B cell (primary cell): ENCODE measurements around the gene PCSK9. TPM values are rescaled to one million over a fixed set of nuclear protein-coding genes. Genes with fewer than 3 reads are reported as not detected.

Experiments used
- ATAC-seq: fragments of 200-7000 bp; cut with Tn5 transposase; one replicate; pipeline ENCODE4 v1.10.0; 2021; ENCODE audit warnings: low read depth, mild to moderate bottlenecking, moderate number of reproducible peaks, moderate library complexity
- CTCF ChIA-PET: fragments of 350-600 bp; sonication (Branson Sonifier 250); formaldehyde crosslinking; loops from one replicate; lab custom pipeline; 2021; ENCODE audit warnings: antibody characterized with exemption, inconsistent platforms; lab: Charles Lee
- POLR2A ChIA-PET: fragments of 350-600 bp; sonication (Branson Sonifier 250); formaldehyde crosslinking; loops from one replicate; lab custom pipeline; 2021; ENCODE audit warnings: antibody characterized with exemption; lab: Charles Lee
- DNase-seq: peaks from one replicate; pipeline ENCODE4 v3.0.0; 2013
- H2AFZ ChIP-seq: 2 replicates; pipeline ENCODE4 v1.6.1; 2012; ENCODE audit warnings: mild to moderate bottlenecking, low read depth, low read length; ENCODE audit not compliant: insufficient read depth, poor library complexity, severe bottlenecking
- H3K27ac ChIP-seq, 2 donors: 1 replicate in 1 of 2; 2 replicates in 1 of 2; pipeline ENCODE4 v1.5.1; 2012 to 2013; ENCODE audit warnings: low read length in 2 of 2, mild to moderate bottlenecking in 2 of 2, moderate library complexity in 1 of 2
- H3K27me3 ChIP-seq, 4 experiments: fragments of 200-600 bp in 1 of 4; sonication (generic) in 1 of 4; replicated peaks in 1 of 4; 1 replicate in 2 of 4; 2 replicates in 2 of 4; pipeline versions ENCODE4 v1.6.1 to v1.7.0; 2013 to 2016; ENCODE audit warnings: low read length in 3 of 4, mild to moderate bottlenecking in 2 of 4, mixed read lengths in 1 of 4, moderate library complexity in 1 of 4; ENCODE audit not compliant: insufficient read depth in 4 of 4, control insufficient read depth in 3 of 4; ENCODE audit errors: control extremely low read depth in 1 of 4
- H3K36me3 ChIP-seq, 2 experiments: replicated peaks in 1 of 2; 1 replicate in 1 of 2; 2 replicates in 1 of 2; pipeline versions ENCODE4 v1.6.1 to v1.7.1; 2013; ENCODE audit warnings: low read length in 1 of 2; ENCODE audit not compliant: insufficient read depth in 2 of 2, control insufficient read depth in 1 of 2; ENCODE audit errors: control extremely low read depth in 1 of 2, extremely low read depth in 1 of 2
- H3K4me1 ChIP-seq, 2 donors: fragments of 200-600 bp in 1 of 2; sonication (generic) in 1 of 2; 1 replicate in 1 of 2; 2 replicates in 1 of 2; pipeline versions ENCODE4 v1.5.1 to v1.6.1; 2013 to 2017; ENCODE audit warnings: low read length in 2 of 2; ENCODE audit not compliant: control insufficient read depth in 2 of 2, insufficient read depth in 2 of 2
- H3K4me2 ChIP-seq: replicated peaks from 2 replicates; pipeline ENCODE3; 2012; ENCODE audit warnings: mild to moderate bottlenecking, low read depth, low read length; ENCODE audit not compliant: poor library complexity, severe bottlenecking
- H3K4me3 ChIP-seq, 5 experiments: fragments of 200-600 bp in 1 of 5; sonication (generic) in 1 of 5; 1 replicate in 3 of 5; 2 replicates in 2 of 5; pipeline versions ENCODE4 v1.5.1 to v1.7.0; 2011 to 2016; ENCODE audit warnings: low read length in 4 of 5, mild to moderate bottlenecking in 4 of 5, low read depth in 2 of 5, control low read depth in 1 of 5, moderate library complexity in 1 of 5; ENCODE audit not compliant: insufficient read depth in 1 of 5; ENCODE audit errors: control extremely low read depth in 1 of 5, extremely low read depth in 1 of 5
- H3K79me2 ChIP-seq: fragments of 200-600 bp; sonication (generic); one replicate; pipeline ENCODE4 v1.6.0; 2016; ENCODE audit warnings: low read length; ENCODE audit not compliant: control insufficient read depth, insufficient read depth
- H3K9ac ChIP-seq: fragments of 200-600 bp; sonication (generic); 2 replicates; pipeline ENCODE4 v1.6.1; 2017; ENCODE audit warnings: mild to moderate bottlenecking, low read length, moderate library complexity
- H3K9me3 ChIP-seq, 3 donors: one replicate each; pipeline versions ENCODE4 v1.6.1 to v1.7.1; 2013; ENCODE audit warnings: low read length in 2 of 3; ENCODE audit not compliant: control insufficient read depth in 2 of 3, insufficient read depth in 1 of 3; ENCODE audit errors: control extremely low read depth in 1 of 3
- H4K20me1 ChIP-seq: 2 replicates; pipeline ENCODE4 v1.6.0; 2012; ENCODE audit warnings: mild to moderate bottlenecking, low read length; ENCODE audit not compliant: insufficient read depth, control insufficient read depth, poor library complexity, severe bottlenecking
- H3K27ac Mint-ChIP-seq: one replicate; pipeline ENCODE4 v1.8.0; 2021; ENCODE audit warnings: mixed read lengths
- H3K27me3 Mint-ChIP-seq: one replicate; pipeline ENCODE4 v1.8.0; 2021; ENCODE audit warnings: mixed read lengths
- H3K4me1 Mint-ChIP-seq: one replicate; pipeline ENCODE4 v1.8.0; 2021; ENCODE audit warnings: mixed read lengths
- H3K4me3 Mint-ChIP-seq: one replicate; pipeline ENCODE4 v1.8.0; 2021; ENCODE audit warnings: mixed read lengths
- H3K9me3 Mint-ChIP-seq: one replicate; pipeline ENCODE4 v1.8.0; 2022; ENCODE audit warnings: mixed read lengths; ENCODE audit not compliant: insufficient read depth
- CTCF ChIP-seq: fragments of 200-600 bp; IDR thresholded peaks from one replicate; pipeline ENCODE4 v1.8.0; 2022; ENCODE audit warnings: antibody characterized with exemption, mild to moderate bottlenecking
- EZH2 ChIP-seq: IDR thresholded peaks from 2 replicates; pipeline ENCODE4 v1.6.1; 2012; ENCODE audit warnings: borderline replicate concordance, low read depth, mild to moderate bottlenecking, moderate library complexity, low read length; ENCODE audit not compliant: insufficient read depth, poor library complexity, severe bottlenecking
- WGBS: methylation state at CpG from one replicate; pipeline ENCODE4 v1.1.5; 2013; ENCODE audit warnings: missing lambda C conversion rate; ENCODE audit not compliant: insufficient coverage; 5-methylcytosine and 5-hydroxymethylcytosine counted together
- intact Hi-C: fragments of 100-400 bp; cut with micrococcal nuclease; formaldehyde crosslinking; loops from one replicate; pipeline ENCODE4 v1.10.0; 2022
- polyA plus RNA-seq: library from polyadenylated mRNA; depleted of rRNA; stranded (reverse); fragments of >200 nt; gene quantifications from 2 replicates; pipeline ENCODE4 v1.2.3, GENCODE V29; 2012
- total RNA-seq, 2 donors: library from RNA; stranded (reverse); fragments of 120-200 nt in 1 of 2; gene quantifications; 1 replicate in 1 of 2; 2 replicates in 1 of 2; pipeline versions ENCODE4 v1.2.3 to v1.2.4, GENCODE V29; 2013 to 2022

The PCSK9 gene
- total and polyA plus RNA-seq, 2 donors (not counting 1 experiment from before 2014, with no cell fraction given) = not detected

GRCh38 chr1:55015731-55016620 lies 23.4 kb upstream of the PCSK9 start:
- intact Hi-C loops = no loop called here
- no peaks in the 10 kb centered on the region for H3K79me2 ChIP-seq
- no peak overlapping the region for H3K27ac ChIP-seq
- no peaks in the 10 kb centered on the region for H3K9me3 ChIP-seq
- no peak overlapping the region for H2AFZ ChIP-seq
- POLR2A ChIA-PET = no interaction called here
- DNase-seq (no peak), ATAC-seq (no peak)
- peaks cover 0 to 3% (median 0%) of the 10 kb centered on the region in 4 experiments for H3K27me3 ChIP-seq
- CTCF ChIA-PET = no interaction called here
- H3K9ac ChIP-seq = no peak overlapping the region
- H3K27ac Mint-ChIP-seq = no peak overlapping the region
- H3K27me3 Mint-ChIP-seq = peaks cover 33% of the 10 kb centered on the region
- no peak overlapping the region for H3K4me2 ChIP-seq
- 78% methylated on average over 11 of the region's 12 CpGs for WGBS
- TF ChIP-seq CTCF (no peak), EZH2 (no peak)
- H4K20me1 ChIP-seq = no peaks in the 10 kb centered on the region
- no peaks in the 10 kb centered on the region for H3K9me3 Mint-ChIP-seq
- no peaks in the 10 kb centered on the region for H3K4me1 Mint-ChIP-seq
- H3K36me3 ChIP-seq = no peaks in the 10 kb centered on the region
- no peak overlapping the region for H3K4me3 Mint-ChIP-seq
- no peak overlapping the region for H3K4me3 ChIP-seq
- no peaks in the 10 kb centered on the region for H3K4me1 ChIP-seq

- Histone ChIP-seq H3K4me3 (no peak overlapping the region), H3K79me2 (no peaks in the 10 kb centered on the region), H3K27ac (no peak overlapping the region), H3K9ac (no peak overlapping the region), H3K27me3 (peaks cover 0 to 3% (median 0%) of the 10 kb centered on the region in 4 experiments), H3K36me3 (no peaks in the 10 kb centered on the region), H4K20me1 (no peaks in the 10 kb centered on the region), H3K4me1 (no peaks in the 10 kb centered on the region), H2AFZ (no peak overlapping the region), H3K4me2 (no peak overlapping the region), H3K9me3 (no peaks in the 10 kb centered on the region)
- ATAC-seq (no peak), DNase-seq (no peak)
- POLR2A ChIA-PET = no interaction called here
- TF ChIP-seq EZH2 (no peak), CTCF (no peak)
- H3K27ac Mint-ChIP-seq = no peak overlapping the region
- CTCF ChIA-PET = no interaction called here
- intact Hi-C loops = no loop called here
- H3K4me3 Mint-ChIP-seq = no peak overlapping the region
- no peaks in the 10 kb centered on the region for H3K9me3 Mint-ChIP-seq
- WGBS = 91% methylated on average over 5 of the region's 9 CpGs
- no peaks in the 10 kb centered on the region for H3K4me1 Mint-ChIP-seq
- H3K27me3 Mint-ChIP-seq = peaks cover 34% of the 10 kb centered on the region
These were observed 21.0 kb upstream of the PCSK9 start for GRCh38 chr1:55018395-55018794.
